Activated T-helper 1 cell treated with anti-CD3 and anti-CD28 coated beads, Interleukin-12 subunit alpha, Interleukin-12 subunit beta, Interleukin-2, Interleukin-4 antibody, amounts not matched to agents 30 ng/mL and 10 ng/mL and 1 ng/mL, durations not matched to agents 14 hours and 24 hours and 36 hours (primary cell): ENCODE data around the gene UEVLD. TPM values are rescaled to one million over a fixed set of nuclear protein-coding genes. Genes with fewer than 3 reads are reported as not detected.
A peak's percentile ranks its signal among the peaks of the same experiment; 100 is the strongest.

Experiments
- DNase-seq: peaks from one replicate; pipeline ENCODE4 v3.0.0; 2021; ENCODE audit warnings: low spot score
- H3K27ac Mint-ChIP-seq: one replicate; pipeline ENCODE4 v1.8.0; 2021; ENCODE audit warnings: mild to moderate bottlenecking, mixed read lengths
- H3K27me3 Mint-ChIP-seq: one replicate; pipeline ENCODE4 v1.8.0; 2022; ENCODE audit warnings: mild to moderate bottlenecking, moderate library complexity, mixed read lengths; ENCODE audit not compliant: insufficient read depth
- H3K36me3 Mint-ChIP-seq: one replicate; pipeline ENCODE4 v1.8.0; 2021; ENCODE audit warnings: low read depth, mixed read lengths
- H3K4me1 Mint-ChIP-seq: one replicate; pipeline ENCODE4 v1.8.0; 2021; ENCODE audit warnings: low read depth, mixed read lengths
- H3K4me3 Mint-ChIP-seq: one replicate; pipeline ENCODE4 v1.8.0; 2021; ENCODE audit warnings: mild to moderate bottlenecking, moderate library complexity, mixed read lengths
- H3K9me3 Mint-ChIP-seq: one replicate; pipeline ENCODE4 v1.8.0; 2021; ENCODE audit warnings: mixed read lengths
- intact Hi-C: fragments of 100-400 bp; cut with micrococcal nuclease; formaldehyde crosslinking; loops from one replicate; pipeline ENCODE4 v1.15.1; 2024
- total RNA-seq: library from RNA; stranded (reverse); gene quantifications from 2 replicates; pipeline ENCODE4 v1.2.3, GENCODE V29; 2022

Gene UEVLD
- total RNA-seq, 1 donor from 2014 or later, result 31.2 TPM

DNA sequence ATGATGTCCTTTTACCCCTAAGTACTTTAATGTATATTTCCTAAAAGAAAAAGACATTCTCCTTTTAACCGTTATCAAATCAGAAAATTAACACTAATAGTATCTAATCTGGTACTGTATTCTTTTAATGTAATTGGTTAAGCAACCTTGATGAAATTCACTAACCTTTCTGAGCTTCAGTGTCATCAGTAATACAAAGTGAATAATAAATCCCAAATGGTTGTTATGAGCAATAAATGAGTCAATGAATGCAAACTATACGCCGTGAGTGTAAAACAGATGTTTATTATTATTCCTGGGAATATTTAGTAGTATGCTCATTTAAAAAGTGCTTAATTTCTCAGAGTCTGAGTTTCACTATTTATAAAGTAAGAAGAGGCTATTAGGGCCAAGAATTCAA, 21.5 kb downstream of the UEVLD start:
- no peaks in the 10 kb centered on the region for H3K27me3 Mint-ChIP-seq
- peaks cover 25% of the 10 kb centered on the region for H3K36me3 Mint-ChIP-seq
- no peak overlapping the region for H3K27ac Mint-ChIP-seq
- H3K4me1 Mint-ChIP-seq, result peaks cover 6% of the 10 kb centered on the region
- intact Hi-C loops, result no loop called here
- DNase-seq, result no peak
- H3K9me3 Mint-ChIP-seq, result no peaks in the 10 kb centered on the region
- H3K4me3 Mint-ChIP-seq, result no peak overlapping the region

DNA sequence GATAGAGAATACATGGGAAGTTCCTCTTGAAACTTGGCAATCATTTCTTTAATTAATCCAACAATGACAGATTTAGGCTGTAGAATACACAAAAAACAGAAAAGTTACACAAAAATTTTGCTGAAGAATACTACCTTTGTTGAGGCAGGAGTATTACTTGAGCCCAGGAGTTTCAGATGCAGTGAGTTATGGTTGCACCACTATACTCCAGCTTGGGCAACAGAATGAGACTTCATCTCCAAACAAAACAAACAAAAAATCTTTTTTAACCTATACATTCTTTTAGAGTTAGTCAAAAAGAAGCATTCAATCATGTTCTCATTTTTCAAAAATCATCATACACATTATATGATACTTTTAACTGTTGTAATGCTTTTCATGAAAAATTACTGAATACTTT, 22.1 kb downstream of the UEVLD start:
- intact Hi-C loops, result no loop called here
- Mint-ChIP-seq H3K9me3 (no peaks in the 10 kb centered on the region), H3K4me1 (peaks cover 3% of the 10 kb centered on the region), H3K4me3 (no peak overlapping the region), H3K27me3 (no peaks in the 10 kb centered on the region), H3K27ac (no peak overlapping the region), H3K36me3 (peaks cover 20% of the 10 kb centered on the region)
- no peak for DNase-seq

DNA sequence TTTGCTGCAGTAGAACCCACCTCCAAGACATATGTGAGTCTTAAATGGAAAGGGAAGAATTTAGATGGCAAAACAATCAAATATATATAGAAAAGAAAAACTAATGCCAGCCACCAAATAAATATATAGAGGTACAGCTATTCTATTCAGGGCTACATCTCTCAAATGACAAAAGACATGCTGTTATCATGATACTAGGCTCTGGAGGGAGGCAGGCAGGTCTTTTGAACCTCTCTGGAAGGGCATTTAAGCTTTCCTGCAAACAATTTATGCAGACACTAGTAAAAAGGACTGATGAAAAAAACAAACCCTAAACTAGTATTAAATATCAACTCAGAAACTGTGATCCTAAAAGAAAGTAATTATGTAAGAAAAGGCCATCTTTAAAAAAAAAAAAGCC, 24.4 kb downstream of the UEVLD start:
- Mint-ChIP-seq H3K4me1 (no peaks in the 10 kb centered on the region), H3K4me3 (no peak overlapping the region), H3K36me3 (peaks cover 20% of the 10 kb centered on the region), H3K27me3 (no peaks in the 10 kb centered on the region), H3K9me3 (no peaks in the 10 kb centered on the region), H3K27ac (no peak overlapping the region)
- intact Hi-C loops, result no loop called here
- DNase-seq, result no peak

DNA sequence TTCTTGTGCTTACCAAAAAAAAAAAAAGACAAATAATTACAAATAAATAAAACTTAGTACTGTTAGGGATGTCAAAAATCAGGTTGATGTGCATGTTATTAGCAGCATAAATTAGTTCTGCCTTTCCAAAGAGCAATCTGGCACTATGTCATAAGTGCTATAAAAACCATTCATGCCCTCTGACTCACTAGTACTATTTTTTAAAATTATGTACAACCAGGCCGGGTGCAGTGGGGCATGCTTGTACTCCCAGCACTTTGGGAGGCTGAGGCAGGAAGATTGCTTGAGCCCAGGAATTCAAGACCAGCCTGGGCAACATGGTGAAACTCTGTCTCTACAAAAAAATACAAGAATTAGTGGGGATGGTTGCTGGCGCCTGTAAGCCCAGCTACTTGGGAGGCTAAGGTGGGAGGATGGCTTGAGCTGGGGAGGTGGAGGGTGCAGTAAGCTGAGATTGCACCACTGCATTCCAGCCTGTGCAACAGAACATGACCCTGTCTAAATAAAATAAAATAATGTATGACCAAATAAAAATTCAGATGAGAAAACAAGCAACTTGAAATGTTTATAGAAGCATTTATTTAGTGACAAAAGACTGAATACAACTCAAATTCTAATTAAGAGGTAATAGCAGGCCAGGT, 25.3 kb downstream of the UEVLD start:
- Mint-ChIP-seq H3K36me3 (peaks cover 20% of the 10 kb centered on the region), H3K27me3 (no peaks in the 10 kb centered on the region), H3K9me3 (no peaks in the 10 kb centered on the region), H3K4me1 (no peaks in the 10 kb centered on the region), H3K4me3 (no peak overlapping the region), H3K27ac (no peak overlapping the region)
- intact Hi-C loops, result no loop called here
- no peak for DNase-seq

DNA sequence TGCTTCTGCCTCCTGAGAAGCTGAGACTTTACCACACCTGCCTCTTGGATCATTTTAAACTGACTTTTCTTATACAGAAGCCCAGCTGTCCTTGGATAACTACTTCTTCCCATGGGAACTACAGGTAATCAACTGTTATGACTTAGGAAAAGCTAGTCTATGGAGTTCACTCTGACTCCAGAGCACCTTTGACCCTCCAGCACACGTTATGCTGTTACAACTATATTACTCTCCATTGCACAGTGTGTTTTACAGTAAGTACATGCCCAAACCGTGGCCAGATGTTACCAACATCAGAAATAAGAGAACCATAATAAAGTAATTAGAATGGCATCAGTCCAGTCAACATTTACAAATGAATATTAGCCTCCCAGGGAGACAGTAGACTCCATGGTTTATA, 40.5 kb downstream of the UEVLD start:
- no peaks in the 10 kb centered on the region for H3K9me3 Mint-ChIP-seq
- H3K27me3 Mint-ChIP-seq, result no peaks in the 10 kb centered on the region
- intact Hi-C loops, result no loop called here
- no peak overlapping the region for H3K4me3 Mint-ChIP-seq
- no peak overlapping the region for H3K27ac Mint-ChIP-seq
- DNase-seq, result no peak
- H3K4me1 Mint-ChIP-seq, result no peaks in the 10 kb centered on the region
- peaks cover 24% of the 10 kb centered on the region for H3K36me3 Mint-ChIP-seq

DNA sequence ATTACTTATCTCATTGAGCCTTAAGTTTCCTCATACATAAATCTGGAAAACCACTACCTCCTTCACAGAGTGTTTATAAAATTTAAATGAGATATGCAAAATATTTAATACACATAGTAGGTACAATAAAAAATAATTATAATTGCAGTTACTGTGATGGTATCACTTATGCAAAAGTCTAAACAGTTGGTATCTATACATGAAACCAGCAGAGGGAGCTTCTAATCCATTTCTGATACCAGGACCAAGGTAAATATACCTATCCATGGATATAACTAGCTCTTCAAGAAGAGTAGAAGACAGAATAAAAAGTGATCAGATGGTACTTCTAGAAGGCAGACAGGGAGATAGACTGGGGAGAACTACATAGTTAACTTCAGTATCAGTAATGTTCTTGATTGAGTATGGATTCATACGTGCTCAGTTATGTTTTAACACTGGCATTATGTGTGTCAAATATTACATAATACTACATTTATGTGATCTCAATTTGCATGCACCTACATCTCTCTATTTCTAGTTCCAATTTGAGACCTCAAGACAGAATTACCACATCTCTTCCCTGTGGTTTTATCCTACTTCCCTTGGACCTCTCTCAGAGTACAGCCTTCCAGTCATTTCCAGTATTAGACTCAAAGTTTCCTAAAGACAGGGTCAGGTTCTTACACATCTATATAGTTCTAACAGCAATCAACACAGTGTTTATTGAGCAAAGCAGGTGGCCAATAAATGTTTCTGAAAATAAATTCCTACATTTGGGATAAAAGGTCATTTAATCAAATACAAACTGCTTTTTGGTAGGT, 48.1 kb downstream of the UEVLD start:
- H3K36me3 Mint-ChIP-seq, result peaks cover 13% of the 10 kb centered on the region
- intact Hi-C loops, result loop anchor here (1.0 to 2.0 kb wide), 7 partner anchors 76 to 224 kb away; partner anchors contain the start of gene SPTY2D1
- H3K4me1 Mint-ChIP-seq, result peaks cover 8% of the 10 kb centered on the region
- DNase-seq, result no peak
- H3K4me3 Mint-ChIP-seq, result no peak overlapping the region
- no peaks in the 10 kb centered on the region for H3K9me3 Mint-ChIP-seq
- no peaks in the 10 kb centered on the region for H3K27me3 Mint-ChIP-seq
- no peak overlapping the region for H3K27ac Mint-ChIP-seq

DNA sequence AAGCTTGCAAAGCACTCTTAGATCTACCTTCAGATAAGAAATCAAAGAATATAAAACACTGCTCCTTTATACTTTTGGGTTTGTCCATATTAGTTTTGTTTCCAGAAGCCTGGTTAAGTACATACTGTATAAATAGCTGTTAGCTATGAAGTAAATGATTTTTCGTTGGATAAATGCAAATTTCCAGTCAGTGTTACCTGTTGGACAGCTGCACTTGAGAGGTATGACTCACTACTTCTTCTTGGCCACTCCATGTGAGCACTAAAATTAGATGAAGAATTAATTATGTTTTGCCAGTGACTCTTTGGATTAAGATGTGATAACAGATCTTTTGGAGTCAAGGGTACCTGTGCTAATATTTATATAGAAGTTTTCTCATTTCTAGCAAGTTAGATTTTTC, 52.3 kb downstream of the UEVLD start:
- no peak overlapping the region for H3K27ac Mint-ChIP-seq
- no peaks in the 10 kb centered on the region for H3K27me3 Mint-ChIP-seq
- intact Hi-C loops, result no loop called here
- peaks cover 8% of the 10 kb centered on the region for H3K4me1 Mint-ChIP-seq
- H3K4me3 Mint-ChIP-seq, result no peak overlapping the region
- no peak for DNase-seq
- peaks cover 9% of the 10 kb centered on the region for H3K36me3 Mint-ChIP-seq
- no peaks in the 10 kb centered on the region for H3K9me3 Mint-ChIP-seq

DNA sequence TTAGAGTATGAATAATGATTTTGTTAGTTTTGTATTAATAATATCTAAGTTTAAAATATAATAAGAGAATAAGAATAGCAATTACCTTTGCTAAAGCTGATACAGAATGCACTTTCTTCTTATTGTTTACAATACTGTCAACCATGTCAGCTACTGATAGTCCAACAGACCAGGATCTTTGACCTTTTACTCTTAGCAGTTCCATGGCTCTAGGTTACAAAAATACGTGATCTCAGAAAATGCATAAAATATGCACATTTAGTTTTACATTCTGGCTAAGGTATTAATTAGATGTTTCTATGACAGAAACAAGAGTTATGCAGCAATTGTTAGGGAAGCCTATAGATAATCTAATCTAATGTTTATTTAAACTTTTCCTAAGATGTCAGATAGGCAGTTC, 54.3 kb downstream of the UEVLD start:
- intact Hi-C loops, result no loop called here
- H3K27ac Mint-ChIP-seq, result no peak overlapping the region
- no peak for DNase-seq
- peaks cover 8% of the 10 kb centered on the region for H3K36me3 Mint-ChIP-seq
- H3K9me3 Mint-ChIP-seq, result no peaks in the 10 kb centered on the region
- H3K4me1 Mint-ChIP-seq, result no peaks in the 10 kb centered on the region
- H3K27me3 Mint-ChIP-seq, result no peaks in the 10 kb centered on the region
- H3K4me3 Mint-ChIP-seq, result no peak overlapping the region

DNA sequence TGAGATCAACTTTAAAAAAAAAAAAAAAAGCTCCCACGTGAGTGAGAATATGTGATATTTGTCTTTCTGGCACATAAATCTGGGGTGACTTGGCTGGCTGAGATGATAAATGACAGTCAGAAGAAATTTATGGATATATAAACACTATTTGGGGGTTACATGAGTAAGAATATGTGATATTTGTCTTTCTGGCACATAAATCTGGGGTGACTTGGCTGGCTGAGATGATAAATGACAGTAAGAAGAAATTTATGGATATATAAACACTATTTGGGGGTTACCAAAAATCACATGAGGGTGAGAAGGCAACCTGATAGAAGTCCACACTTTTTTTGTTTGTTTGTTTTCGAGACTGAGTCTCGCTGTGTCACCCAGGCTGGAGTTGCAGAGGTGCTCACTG, 55.2 kb downstream of the UEVLD start:
- intact Hi-C loops, result no loop called here
- DNase-seq, result no peak
- Mint-ChIP-seq H3K27ac (no peak overlapping the region), H3K4me3 (no peak overlapping the region), H3K9me3 (no peaks in the 10 kb centered on the region), H3K36me3 (peaks cover 8% of the 10 kb centered on the region), H3K4me1 (peaks cover 5% of the 10 kb centered on the region), H3K27me3 (no peaks in the 10 kb centered on the region)

DNA sequence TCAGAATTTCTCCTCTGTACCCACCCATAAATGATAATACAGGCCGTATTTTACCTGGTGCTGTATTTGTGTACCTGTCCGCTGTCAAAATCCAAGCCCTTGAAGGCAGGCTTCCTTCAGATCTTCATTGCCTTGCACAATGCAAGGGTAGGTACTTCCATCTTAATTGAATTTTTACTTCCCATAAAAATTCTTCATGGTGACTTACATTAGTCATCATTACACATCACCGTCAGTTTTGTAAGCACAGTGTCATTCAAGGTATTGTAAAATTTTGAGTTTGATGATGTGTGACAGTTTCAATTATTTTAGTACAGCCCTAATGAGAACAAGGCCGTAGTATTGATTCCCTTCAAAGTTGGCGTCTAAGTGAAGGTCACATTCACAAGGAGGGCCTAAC, 61.0 kb downstream of the UEVLD start:
- H3K4me1 Mint-ChIP-seq, result peaks cover 29% of the 10 kb centered on the region
- no peak for DNase-seq
- H3K27ac Mint-ChIP-seq, result peak overlapping the region; percentile 100
- no peaks in the 10 kb centered on the region for H3K9me3 Mint-ChIP-seq
- peaks cover 4% of the 10 kb centered on the region for H3K27me3 Mint-ChIP-seq
- peak overlapping the region; percentile 97 for H3K4me3 Mint-ChIP-seq
- H3K36me3 Mint-ChIP-seq, result peaks cover 9% of the 10 kb centered on the region
- intact Hi-C loops, result loop anchor here (1.0 to 5.0 kb wide), 11 partner anchors 51 to 1860 kb away; partner anchors contain the start of genes HTATIP2, LDHA, PRMT3 and SAAL1

DNA sequence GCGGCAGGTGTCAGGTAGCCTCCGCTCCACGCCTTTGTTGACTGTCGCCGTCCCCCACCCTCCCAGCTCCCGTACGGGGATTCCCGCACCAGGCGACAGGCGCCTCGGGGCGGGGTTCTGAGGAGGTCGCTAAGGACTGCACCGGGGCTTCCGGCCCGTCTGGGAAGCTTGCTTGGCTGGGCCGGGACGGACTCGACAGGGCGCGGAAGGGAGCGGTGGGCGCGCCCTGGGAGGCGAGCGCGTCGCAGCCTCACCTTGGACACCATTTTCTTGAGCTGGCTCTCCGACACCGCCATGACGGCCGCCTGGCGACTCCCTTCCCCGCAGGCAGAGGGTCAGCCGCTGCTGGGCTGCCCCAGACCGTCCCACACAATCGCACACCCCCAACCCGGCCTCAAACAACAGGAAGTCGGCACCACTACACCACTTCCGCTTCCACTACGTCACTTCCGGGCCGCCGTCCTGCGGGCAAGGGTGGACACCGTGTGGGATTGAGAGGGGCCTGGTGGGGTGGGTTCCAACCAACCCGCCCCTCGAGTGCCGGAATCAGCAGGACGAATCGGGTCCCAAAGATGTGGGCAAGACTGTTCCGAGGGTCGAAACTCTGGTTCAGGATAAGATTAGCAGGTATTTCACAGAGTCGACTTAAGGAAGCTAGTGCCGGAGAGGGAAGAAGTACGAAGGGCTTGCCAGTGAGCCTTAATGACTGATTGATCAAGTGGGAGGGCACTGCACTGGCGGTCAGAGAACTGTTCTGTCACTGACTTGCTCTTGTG, 61.8 kb downstream of the UEVLD start, which contains the start of gene TSG101:
TSS of gene TSG101 (minus strand) at position 422 of the 776 bp plus-strand sequence. CDS start at position 296, 126 bp downstream.
- peak within 1 kb of the TSS; percentile 97 for H3K4me3 Mint-ChIP-seq
- peak within 1 kb of the TSS; percentile 100 for H3K27ac Mint-ChIP-seq
- peak; percentile 92 for DNase-seq
- no peaks in the 10 kb centered on the region for H3K9me3 Mint-ChIP-seq
- peaks cover 16% of the 10 kb centered on the region for H3K36me3 Mint-ChIP-seq
- H3K27me3 Mint-ChIP-seq, result peaks cover 4% of the 10 kb centered on the region
- H3K4me1 Mint-ChIP-seq, result peaks cover 36% of the 10 kb centered on the region
- intact Hi-C loops, result loop anchor here (1.0 to 5.0 kb wide), 17 partner anchors 52 to 1861 kb away; partner anchors contain the start of genes GTF2H1, HPS5, HTATIP2 and LDHA

DNA sequence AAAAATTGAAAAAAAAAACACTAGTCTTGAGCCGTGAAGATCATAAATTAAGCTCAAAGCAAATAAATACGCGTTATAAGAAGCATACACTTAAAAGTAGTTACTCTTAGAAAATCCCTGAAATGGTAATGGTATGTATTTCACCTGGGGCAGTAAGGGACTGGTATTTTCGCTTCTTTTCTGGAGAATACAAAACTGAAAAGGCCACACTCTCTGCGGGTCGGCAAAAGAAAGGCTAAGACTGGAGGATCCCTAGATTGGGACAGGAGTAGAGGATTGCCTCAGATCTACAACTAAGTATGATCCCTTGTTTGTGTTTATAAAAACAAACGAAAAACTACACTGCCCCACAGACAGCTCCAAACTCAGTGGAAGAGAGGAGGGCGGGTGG, 62.4 kb downstream of the UEVLD start:
- DNase-seq, result no peak
- H3K9me3 Mint-ChIP-seq, result no peaks in the 10 kb centered on the region
- H3K36me3 Mint-ChIP-seq, result peaks cover 16% of the 10 kb centered on the region
- intact Hi-C loops, result loop anchor here (1.0 to 5.0 kb wide), 15 partner anchors 53 to 1861 kb away; partner anchors contain the start of genes GTF2H1, HPS5, HTATIP2 and PRMT3
- peak overlapping the region; percentile 100 for H3K27ac Mint-ChIP-seq
- H3K4me3 Mint-ChIP-seq, result peak overlapping the region; percentile 97
- peaks cover 36% of the 10 kb centered on the region for H3K4me1 Mint-ChIP-seq
- peaks cover 4% of the 10 kb centered on the region for H3K27me3 Mint-ChIP-seq
